H1 (cell line): ENCODE results near the gene BCAM. TPM values are rescaled to one million over a fixed set of nuclear protein-coding genes. Genes with fewer than 3 reads are reported as not detected.

Source experiments
- CTCF ChIA-PET: fragments of 300-600 bp; sonication (Branson Sonifier 250); formaldehyde crosslinking; loops from one replicate; lab custom pipeline; 2021; ENCODE audit not compliant: partially characterized antibody; lab: Charles Lee
- POLR2A ChIA-PET: fragments of 300-600 bp; sonication (Branson Sonifier 250); formaldehyde crosslinking; loops from one replicate; lab custom pipeline; 2021; ENCODE audit warnings: inconsistent platforms; ENCODE audit not compliant: partially characterized antibody; lab: Charles Lee
- DNase-seq, 2 experiments: peaks; one replicate each; pipeline versions ENCODE4 v3.0.0 to v3.0.0-alpha.2; 2010 to 2022; ENCODE audit warnings: low spot score in 2 of 2, low read depth in 1 of 2, mixed read lengths in 1 of 2
- FAIRE-seq: peaks from 2 replicates; lab custom pipeline; 2011; peaks lifted over from hg19 to GRCh38; lab: Jason Lieb, UNC
- H2AFZ ChIP-seq: 2 replicates; pipeline ENCODE4 v1.8.1; 2012; ENCODE audit warnings: low read length, inconsistent platforms
- H2AK5ac ChIP-seq: 2 replicates; pipeline ENCODE4 v1.6.1; 2013; ENCODE audit warnings: low read depth, low read length
- H2BK120ac ChIP-seq: replicated peaks from 2 replicates; pipeline ENCODE3; 2013; ENCODE audit warnings: low read depth, low read length, inconsistent platforms
- H2BK12ac ChIP-seq: 2 replicates; pipeline ENCODE4 v1.6.1; 2013; ENCODE audit warnings: low read depth, low read length
- H2BK15ac ChIP-seq: 2 replicates; pipeline ENCODE4 v1.6.1; 2013; ENCODE audit warnings: low read length
- H2BK20ac ChIP-seq: 2 replicates; pipeline ENCODE4 v1.6.1; 2013; ENCODE audit warnings: low read length
- H2BK5ac ChIP-seq: 2 replicates; pipeline ENCODE4 v1.6.1; 2013; ENCODE audit warnings: low read depth, low read length
- H3K14ac ChIP-seq: 2 replicates; pipeline ENCODE4 v1.6.1; 2013; ENCODE audit warnings: inconsistent platforms; ENCODE audit not compliant: insufficient read length
- H3K18ac ChIP-seq: 2 replicates; pipeline ENCODE4 v1.6.1; 2013; ENCODE audit warnings: low read length; ENCODE audit errors: extremely low read depth
- H3K23ac ChIP-seq: 2 replicates; pipeline ENCODE4 v1.6.1; 2013; ENCODE audit warnings: inconsistent platforms; ENCODE audit not compliant: insufficient read length
- H3K23me2 ChIP-seq: 2 replicates; pipeline ENCODE4 v1.6.1; 2013; ENCODE audit warnings: low read depth, low read length
- H3K27ac ChIP-seq: 2 replicates; pipeline ENCODE4 v1.6.1; 2011; ENCODE audit warnings: low read depth, low read length, inconsistent platforms
- H3K27me3 ChIP-seq, 4 experiments: replicated peaks in 1 of 4; 1 replicate in 1 of 4; 2 replicates in 3 of 4; pipeline versions ENCODE4 v1.6.1 to v1.8.1; 2011 to 2013; ENCODE audit warnings: low read length in 3 of 4, mild to moderate bottlenecking in 3 of 4, inconsistent platforms in 2 of 4, mixed read lengths in 2 of 4, moderate library complexity in 1 of 4; ENCODE audit not compliant: control insufficient read depth in 3 of 4, insufficient read depth in 3 of 4; ENCODE audit errors: extremely low read depth in 1 of 4
- H3K36me3 ChIP-seq, 4 experiments: 2 replicates each; pipeline versions ENCODE4 v1.6.1 to v1.8.1; 2011 to 2013; ENCODE audit warnings: mild to moderate bottlenecking in 4 of 4, low read length in 3 of 4, moderate library complexity in 2 of 4, control low read depth in 1 of 4, inconsistent platforms in 1 of 4; ENCODE audit not compliant: insufficient read depth in 4 of 4, control insufficient read depth in 2 of 4
- H3K4ac ChIP-seq: replicated peaks from 2 replicates; pipeline ENCODE3; 2013; ENCODE audit warnings: low read length, low read depth, mixed read lengths, inconsistent platforms; ENCODE audit not compliant: insufficient read length
- H3K4me1 ChIP-seq, 4 experiments: replicated peaks in 1 of 4; 1 replicate in 1 of 4; 2 replicates in 3 of 4; pipeline versions ENCODE4 v1.6.1 to v1.8.1; 2011 to 2013; ENCODE audit warnings: low read length in 3 of 4, inconsistent platforms in 2 of 4, mixed read lengths in 1 of 4; ENCODE audit not compliant: insufficient read depth in 4 of 4, control insufficient read depth in 3 of 4
- H3K4me2 ChIP-seq, 2 experiments: 2 replicates each; pipeline versions ENCODE4 v1.6.1 to v1.8.1; 2011 to 2013; ENCODE audit warnings: low read depth in 2 of 2, low read length in 2 of 2, control low read depth in 1 of 2, inconsistent platforms in 1 of 2, mild to moderate bottlenecking in 1 of 2; ENCODE audit not compliant: insufficient read depth in 1 of 2
- H3K4me3 ChIP-seq, 4 experiments: fragments of 200-600, 300-600 bp in 1 of 4; sonication (generic), shearing (Covaris generic), sonication (Bioruptor Twin) in 1 of 4; 2 replicates each; pipeline versions ENCODE4 v1.5.1 to v1.8.1; 2011 to 2016; ENCODE audit warnings: low read length in 4 of 4, low read depth in 3 of 4, control low read depth in 2 of 4, inconsistent platforms in 2 of 4, mild to moderate bottlenecking in 2 of 4, mixed read lengths in 1 of 4, moderate library complexity in 1 of 4; ENCODE audit not compliant: insufficient read depth in 2 of 4; ENCODE audit errors: extremely low read depth in 1 of 4
- H3K56ac ChIP-seq: replicated peaks from 2 replicates; pipeline ENCODE3; 2013; ENCODE audit warnings: low read depth, mild to moderate bottlenecking, mixed read lengths, low read length, inconsistent platforms; ENCODE audit not compliant: insufficient read length
- H3K79me1 ChIP-seq: 2 replicates; pipeline ENCODE4 v1.6.1; 2013; ENCODE audit warnings: low read depth, low read length, control low read depth
- H3K79me2 ChIP-seq, 2 experiments: 2 replicates each; pipeline versions ENCODE4 v1.6.1 to v1.8.1; 2012 to 2013; ENCODE audit warnings: low read length in 2 of 2, mild to moderate bottlenecking in 2 of 2, inconsistent platforms in 1 of 2; ENCODE audit not compliant: insufficient read depth in 2 of 2, control insufficient read depth in 1 of 2
- H3K9ac ChIP-seq, 4 experiments: replicated peaks in 1 of 4; 1 replicate in 1 of 4; 2 replicates in 3 of 4; pipeline versions ENCODE4 v1.6.1 to v1.8.1; 2011 to 2013; ENCODE audit warnings: low read depth in 3 of 4, low read length in 3 of 4, control low read depth in 2 of 4, mild to moderate bottlenecking in 2 of 4, moderate library complexity in 2 of 4, inconsistent platforms in 1 of 4; ENCODE audit errors: extremely low read depth in 1 of 4
- H3K9me3 ChIP-seq, 2 experiments: 2 replicates each; pipeline versions ENCODE4 v1.6.1 to v1.8.1; 2012 to 2013; ENCODE audit warnings: mild to moderate bottlenecking in 2 of 2, moderate library complexity in 2 of 2, control low read depth in 1 of 2, inconsistent platforms in 1 of 2, low read depth in 1 of 2, low read length in 1 of 2, mixed read lengths in 1 of 2; ENCODE audit not compliant: insufficient read depth in 2 of 2
- H4K20me1 ChIP-seq, 2 experiments: replicated peaks in 1 of 2; 2 replicates each; pipeline versions ENCODE3 to v1.8.1; 2011 to 2013; ENCODE audit warnings: inconsistent platforms in 2 of 2, low read length in 2 of 2, mild to moderate bottlenecking in 1 of 2; ENCODE audit not compliant: insufficient read depth in 2 of 2, control insufficient read depth in 1 of 2
- H4K5ac ChIP-seq: 2 replicates; pipeline ENCODE4 v1.6.1; 2013; ENCODE audit warnings: low read length, low read depth, mixed read lengths, inconsistent platforms; ENCODE audit not compliant: insufficient read length
- H4K8ac ChIP-seq: 2 replicates; pipeline ENCODE4 v1.8.0; 2013; ENCODE audit warnings: mild to moderate bottlenecking, moderate library complexity, low read length, inconsistent platforms; ENCODE audit not compliant: insufficient read depth; ENCODE audit errors: extremely low read depth
- H4K91ac ChIP-seq: replicated peaks from 2 replicates; pipeline ENCODE3; 2013; ENCODE audit warnings: low read length, mixed read lengths, inconsistent platforms; ENCODE audit not compliant: insufficient read length
- CHD1 ChIP-seq: IDR thresholded peaks from 2 replicates; pipeline ENCODE4 v1.6.1; 2012; ENCODE audit warnings: low read depth, low read length, improper control_type of control experiment
- GTF2F1 ChIP-seq: IDR thresholded peaks from 2 replicates; pipeline ENCODE4 v1.6.1; 2012; ENCODE audit warnings: low read depth, low read length, improper control_type of control experiment, borderline replicate concordance
- HDAC2 ChIP-seq, 2 experiments: fragments of 300-600 bp in 1 of 2; sonication (generic) in 1 of 2; IDR thresholded peaks; 2 replicates each; pipeline ENCODE4 v1.6.1; 2011 to 2012; ENCODE audit warnings: low read depth in 2 of 2, low read length in 2 of 2, mild to moderate bottlenecking in 2 of 2, moderate library complexity in 2 of 2, borderline replicate concordance in 1 of 2, inconsistent platforms in 1 of 2
- PHF8 ChIP-seq: fragments of 200-600 bp; sonication (generic); conservative IDR thresholded peaks from 2 replicates; pipeline ENCODE4 v1.7.1; 2012; ENCODE audit warnings: low read depth, mild to moderate bottlenecking, inconsistent platforms, low read length, moderate library complexity
- SIN3A ChIP-seq, 2 experiments: IDR thresholded peaks in 1 of 2; conservative IDR thresholded peaks in 1 of 2; 2 replicates each; pipeline ENCODE4 v1.6.1; 2011 to 2012; ENCODE audit warnings: low read length in 2 of 2, improper control_type of control experiment in 1 of 2, low read depth in 1 of 2, mild to moderate bottlenecking in 1 of 2
- SIRT6 ChIP-seq: IDR thresholded peaks from one replicate; pipeline ENCODE4 v1.7.1; 2012; ENCODE audit warnings: low read length, inconsistent platforms
- SUZ12 ChIP-seq: fragments of 200-600 bp; sonication (generic); IDR thresholded peaks from 2 replicates; pipeline ENCODE4 v1.6.1; 2012; ENCODE audit warnings: mild to moderate bottlenecking, inconsistent platforms, low read length, moderate library complexity, mixed read lengths
- WGBS, 2 experiments: shearing (Covaris generic) in 1 of 2; methylation state at CpG; one replicate each; pipeline versions ENCODE4 v1.1.6 to v1.1.7; 2013 to 2015; ENCODE audit warnings: low lambda C conversion rate in 2 of 2, mixed read lengths in 2 of 2, inconsistent platforms in 1 of 2, low coverage in 1 of 2, missing lambda C conversion rate in 1 of 2; ENCODE audit not compliant: insufficient replicate concordance in 2 of 2, insufficient coverage in 1 of 2, insufficient read length in 1 of 2; ENCODE audit errors: extremely low coverage in 1 of 2, missing lambda C conversion rate in 1 of 2; 5-methylcytosine and 5-hydroxymethylcytosine counted together
- polyA plus RNA-seq, 7 experiments: library from polyadenylated mRNA; depleted of rRNA in 3 of 7; stranded (reverse) in 5 of 7; unstranded in 2 of 7; fragments of >200 nt in 5 of 7; fragments of 200-250 nt in 2 of 7; gene quantifications; 1 replicate in 5 of 7; 2 replicates in 1 of 7; 4 replicates in 1 of 7; pipeline versions ENCODE4 v1.2.1 to v1.2.3, GENCODE V29; 2011 to 2013; ENCODE audit warnings: missing spikeins in 2 of 7, mixed read lengths in 2 of 7
- total RNA-seq: library from RNA; stranded (reverse); fragmentation: NEBNext Ultra II Directional; extraction: Animal tissue kit (Norgen Biotek cat#: 25700); gene quantifications from 2 replicates; pipeline ENCODE4 v1.2.1, GENCODE V29; 2021

The BCAM gene
- total and polyA plus RNA-seq, 2 of the 8 experiments (the other 6 are each of a cell fraction or from before 2014, with no cell fraction given) = 32.5 to 81.4 TPM

DNA sequence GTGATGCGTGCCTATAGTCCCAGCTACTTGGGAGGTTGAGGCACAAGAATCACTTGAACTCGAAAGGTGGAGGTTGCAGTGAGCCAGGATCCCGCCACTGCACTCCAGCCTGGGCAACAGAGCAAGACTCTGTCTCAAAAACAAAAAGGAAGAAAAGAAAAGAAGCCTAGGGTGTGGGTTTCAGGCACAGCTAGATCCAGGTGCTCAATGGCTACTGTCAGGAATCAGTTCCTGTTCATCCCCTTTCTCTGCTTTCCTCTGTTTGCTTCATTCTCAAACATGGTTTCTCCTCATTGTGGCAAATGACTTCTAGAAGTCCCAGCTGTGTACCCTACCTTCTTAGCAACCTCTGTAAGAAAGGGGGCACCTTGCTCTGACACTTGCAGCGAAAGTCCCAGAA lies 25.4 kb upstream of the BCAM start:
- H3K4me1 ChIP-seq = no peaks in the 10 kb centered on the region
- no peak overlapping the region for H3K4me3 ChIP-seq
- no peak overlapping the region for H2AFZ ChIP-seq
- FAIRE-seq = no peak
- H3K23me2 ChIP-seq = no peaks in the 10 kb centered on the region
- no peak overlapping the region for H3K56ac ChIP-seq
- H3K9ac ChIP-seq = no peak overlapping the region
- H3K9me3 ChIP-seq = no peaks in the 10 kb centered on the region
- no peak overlapping the region for H4K5ac ChIP-seq
- no peaks in the 10 kb centered on the region for H3K79me1 ChIP-seq
- no peak overlapping the region for H3K4ac ChIP-seq
- no peak overlapping the region for H2BK120ac ChIP-seq
- no peak overlapping the region for H2BK12ac ChIP-seq
- H3K18ac ChIP-seq = no peak overlapping the region
- H4K8ac ChIP-seq = no peak overlapping the region
- H3K23ac ChIP-seq = no peak overlapping the region
- peaks cover 0 to 15% (median 6%) of the 10 kb centered on the region in 4 experiments; a peak in 4 of 8 replicates for H3K36me3 ChIP-seq
- H2BK20ac ChIP-seq = no peak overlapping the region
- H3K27ac ChIP-seq = no peak overlapping the region
- no peak overlapping the region for H4K91ac ChIP-seq
- 85% methylated on average over 4 of the region's 4 CpGs; no CpG with 5 or more reads in 1 of the 2 experiments for WGBS, 2 experiments
- no peak overlapping the region for H3K4me2 ChIP-seq
- H2BK5ac ChIP-seq = no peak overlapping the region
- no peaks in the 10 kb centered on the region for H3K27me3 ChIP-seq
- H3K79me2 ChIP-seq = no peaks in the 10 kb centered on the region
- H2BK15ac ChIP-seq = no peak overlapping the region
- H2AK5ac ChIP-seq = no peak overlapping the region
- TF ChIP-seq SIRT6 = no peak
- TF ChIP-seq PHF8 = no peak
- TF ChIP-seq GTF2F1 = no peak
- TF ChIP-seq CHD1 = no peak
- TF ChIP-seq HDAC2 (IDR thresholded peaks at IDR 0.05; ENCODE audit: borderline replicate concordance in 1 of 2, low read depth in 2 of 2, low read length in 2 of 2) = no peak
- TF ChIP-seq SUZ12 = no peak
- TF ChIP-seq SIN3A (conservative IDR thresholded peaks at IDR 0.05 in 1 of 2, IDR thresholded peaks at IDR 0.05 in 1 of 2; ENCODE audit: low read depth in 1 of 2, low read length in 2 of 2) = no peak
- TF ChIP-seq, all 59 proteins: peak for 0
- Histone ChIP-seq H4K20me1 (peaks cover 0 to 7% of the 10 kb centered on the region in 2 experiments), H3K14ac (no peak overlapping the region)
- DNase-seq = no peak
- CTCF ChIA-PET = interaction anchor here (0.6 to 8.1 kb wide), 45 partner anchors 9 to 257 kb away, joined by 3 to 116 read pairs (median 5); partner anchors contain the start of genes APOE, BCAM and NECTIN2
- POLR2A ChIA-PET = interaction anchor here (0.5 to 2.9 kb wide), 10 partner anchors 12 to 112 kb away, joined by 3 to 7 read pairs (median 4); partner anchors contain the start of gene BCAM
